Large intestine (tissue), 3 donors: ENCODE data around the gene ANKS1B. TPM values are rescaled to one million over a fixed set of nuclear protein-coding genes. Genes with fewer than 3 reads are reported as not detected.
"Not testable (repeated sequence)": the region's sequence is repeated elsewhere in the genome, so short reads cannot be mapped to it uniquely, and the experiment has no call there.

Experiments
- DNase-seq, 2 donors: peaks; one replicate each; pipeline versions ENCODE4 v3.0.0 to v3.0.0-alpha.2; 2013
- H3K27ac ChIP-seq: one replicate; pipeline ENCODE4 v1.5.1; 2013; ENCODE audit warnings: low read length
- H3K27me3 ChIP-seq: 2 replicates; pipeline ENCODE4 v1.6.1; 2013; ENCODE audit warnings: low read length; ENCODE audit not compliant: control insufficient read depth, insufficient read depth
- H3K36me3 ChIP-seq: 2 replicates; pipeline ENCODE4 v1.6.1; 2013; ENCODE audit warnings: low read length; ENCODE audit not compliant: control insufficient read depth, insufficient read depth
- H3K4me1 ChIP-seq: one replicate; pipeline ENCODE4 v1.6.1; 2013; ENCODE audit warnings: low read length; ENCODE audit not compliant: control insufficient read depth, insufficient read depth
- H3K4me3 ChIP-seq: one replicate; pipeline ENCODE4 v1.5.1; 2013; ENCODE audit warnings: low read length
- H3K9me3 ChIP-seq: one replicate; pipeline ENCODE4 v1.6.1; 2013; ENCODE audit warnings: mild to moderate bottlenecking, low read depth, low read length, moderate library complexity; ENCODE audit not compliant: control insufficient read depth
- WGBS: methylation state at CpG from one replicate; pipeline ENCODE4 v1.1.5; 2013; ENCODE audit warnings: low lambda C conversion rate; ENCODE audit not compliant: insufficient coverage; 5-methylcytosine and 5-hydroxymethylcytosine counted together
- polyA plus RNA-seq: library from polyadenylated mRNA; unstranded; fragments of 120-200 nt; gene quantifications from one replicate; pipeline ENCODE4 v1.2.1, GENCODE V29; 2013

Gene ANKS1B
- polyA plus RNA-seq, 1 donor = 2.4 TPM

GRCh38 chr12:98852181-98852580 is 1132.6 kb downstream of the ANKS1B start:
- H3K36me3 ChIP-seq = no peaks in the 10 kb centered on the region
- no peak overlapping the region for H3K4me3 ChIP-seq
- DNase-seq = no peak
- H3K27me3 ChIP-seq = no peaks in the 10 kb centered on the region
- H3K4me1 ChIP-seq = no peaks in the 10 kb centered on the region
- WGBS = 100% methylated on average over 2 of the region's 2 CpGs
- no peaks in the 10 kb centered on the region for H3K9me3 ChIP-seq
- no peak overlapping the region for H3K27ac ChIP-seq

GRCh38 chr12:98847242-98847641 is 1137.5 kb downstream of the ANKS1B start:
- 100% methylated on average over 1 of the region's 2 CpGs for WGBS
- DNase-seq = no peak
- H3K9me3 ChIP-seq = no peaks in the 10 kb centered on the region
- no peaks in the 10 kb centered on the region for H3K27me3 ChIP-seq
- H3K4me3 ChIP-seq = no peak overlapping the region
- no peak overlapping the region for H3K27ac ChIP-seq
- H3K4me1 ChIP-seq = no peaks in the 10 kb centered on the region
- H3K36me3 ChIP-seq = no peaks in the 10 kb centered on the region

- H3K4me3 ChIP-seq = no peak overlapping the region
- DNase-seq = no peak
- no peak overlapping the region for H3K27ac ChIP-seq
- no peaks in the 10 kb centered on the region for H3K36me3 ChIP-seq
- no peaks in the 10 kb centered on the region for H3K27me3 ChIP-seq
- H3K9me3 ChIP-seq = no peaks in the 10 kb centered on the region
- no peaks in the 10 kb centered on the region for H3K4me1 ChIP-seq
Measured at GRCh38 chr12:98845957-98846356, 1138.8 kb downstream of the ANKS1B start.

GRCh38 chr12:98840325-98840724 is 1144.4 kb downstream of the ANKS1B start:
- Histone ChIP-seq H3K4me3 (no peak overlapping the region), H3K9me3 (no peaks in the 10 kb centered on the region), H3K36me3 (no peaks in the 10 kb centered on the region), H3K27ac (no peak overlapping the region), H3K4me1 (no peaks in the 10 kb centered on the region), H3K27me3 (no peaks in the 10 kb centered on the region)
- DNase-seq = no peak
- 100% methylated on average over 2 of the region's 3 CpGs for WGBS

GRCh38 chr12:98838231-98838647 is 1146.5 kb downstream of the ANKS1B start:
- Histone ChIP-seq H3K9me3 (no peaks in the 10 kb centered on the region), H3K4me3 (no peak overlapping the region), H3K4me1 (no peaks in the 10 kb centered on the region), H3K36me3 (no peaks in the 10 kb centered on the region), H3K27me3 (no peaks in the 10 kb centered on the region), H3K27ac (no peak overlapping the region)
- DNase-seq = peak in 1 of 2 donors; percentile 10
- no CpG with 5 or more reads among the region's 7 CpGs for WGBS

GRCh38 chr12:98837134-98837752 is 1147.5 kb downstream of the ANKS1B start:
- H3K4me1 ChIP-seq, DNase-seq, H3K9me3 ChIP-seq, H3K36me3 ChIP-seq, H3K27ac ChIP-seq, H3K27me3 ChIP-seq, H3K4me3 ChIP-seq: not testable (repeated sequence)
- WGBS = no CpG with 5 or more reads among the region's 12 CpGs

GRCh38 chr12:98830657-98831056 is 1154.1 kb downstream of the ANKS1B start:
- Histone ChIP-seq H3K36me3 (no peaks in the 10 kb centered on the region), H3K4me3 (no peak overlapping the region), H3K9me3 (no peaks in the 10 kb centered on the region), H3K4me1 (no peaks in the 10 kb centered on the region), H3K27ac (no peak overlapping the region), H3K27me3 (no peaks in the 10 kb centered on the region)
- WGBS = no CpG with 5 or more reads among the region's 7 CpGs
- no peak for DNase-seq

GRCh38 chr12:98828802-98829600 is 1155.7 kb downstream of the ANKS1B start:
- H3K36me3 ChIP-seq = no peaks in the 10 kb centered on the region
- WGBS = 80% methylated on average over 1 of the region's 8 CpGs
- H3K4me1 ChIP-seq = no peaks in the 10 kb centered on the region
- no peaks in the 10 kb centered on the region for H3K9me3 ChIP-seq
- no peak for DNase-seq
- no peak overlapping the region for H3K27ac ChIP-seq
- no peaks in the 10 kb centered on the region for H3K27me3 ChIP-seq
- no peak overlapping the region for H3K4me3 ChIP-seq

- WGBS = no CpG with 5 or more reads among the region's 5 CpGs
- no peak for DNase-seq
- H3K4me1 ChIP-seq = no peaks in the 10 kb centered on the region
- H3K27me3 ChIP-seq = no peaks in the 10 kb centered on the region
- no peak overlapping the region for H3K27ac ChIP-seq
- no peaks in the 10 kb centered on the region for H3K36me3 ChIP-seq
- H3K9me3 ChIP-seq = no peaks in the 10 kb centered on the region
- no peak overlapping the region for H3K4me3 ChIP-seq
Measured at GRCh38 chr12:98823012-98823411, 1161.7 kb downstream of the ANKS1B start.

- DNase-seq = no peak
- no peaks in the 10 kb centered on the region for H3K36me3 ChIP-seq
- H3K27me3 ChIP-seq = no peaks in the 10 kb centered on the region
- H3K4me1 ChIP-seq = no peaks in the 10 kb centered on the region
- H3K4me3 ChIP-seq = no peak overlapping the region
- 40% methylated on average over 1 of the region's 3 CpGs for WGBS
- no peak overlapping the region for H3K27ac ChIP-seq
- no peaks in the 10 kb centered on the region for H3K9me3 ChIP-seq
Measured at GRCh38 chr12:98821866-98822265, 1162.9 kb downstream of the ANKS1B start.

GRCh38 chr12:98821232-98821631 is 1163.5 kb downstream of the ANKS1B start:
- Histone ChIP-seq H3K4me1 (no peaks in the 10 kb centered on the region), H3K36me3 (no peaks in the 10 kb centered on the region), H3K4me3 (no peak overlapping the region), H3K27me3 (no peaks in the 10 kb centered on the region), H3K27ac (no peak overlapping the region), H3K9me3 (no peaks in the 10 kb centered on the region)
- DNase-seq = no peak
- no CpG with 5 or more reads among the region's 2 CpGs for WGBS
